Stimulated activated effector memory CD8-positive, alpha-beta T cell treated with anti-CD3 and anti-CD28 coated beads, Interleukin-12 subunit alpha, Interleukin-12 subunit beta, amount 100 ng/mL, for 72 hours (primary cell): ENCODE measurements around the gene LONP1.
"Not testable (repeated sequence)": the region's sequence is repeated elsewhere in the genome, so short reads cannot be mapped to it uniquely, and the experiment has no call there.

ENCODE experiments used
- ATAC-seq: fragments of 150-1000 bp; cut with Tn5 transposase; 2 replicates; pipeline ENCODE4 v1.10.0; 2021
- DNase-seq, 2 donors: peaks; one replicate each; pipeline ENCODE4 v3.0.0; 2021 to 2022; ENCODE audit warnings: low spot score in 2 of 2
- H3K27ac Mint-ChIP-seq: one replicate; pipeline ENCODE4 v1.8.0; 2022; ENCODE audit warnings: mild to moderate bottlenecking, mixed read lengths
- H3K36me3 Mint-ChIP-seq: one replicate; pipeline ENCODE4 v1.8.0; 2022; ENCODE audit warnings: mild to moderate bottlenecking, mixed read lengths
- H3K4me1 Mint-ChIP-seq: one replicate; pipeline ENCODE4 v1.8.0; 2022; ENCODE audit warnings: mixed read lengths
- H3K4me3 Mint-ChIP-seq: one replicate; pipeline ENCODE4 v1.8.0; 2022; ENCODE audit warnings: mild to moderate bottlenecking, mixed read lengths
- H3K9me3 Mint-ChIP-seq: one replicate; pipeline ENCODE4 v1.8.0; 2022; ENCODE audit warnings: mixed read lengths

The LONP1 gene

GRCh38 chr19:5718579-5719273 lies 1.2 kb downstream of the LONP1 start:
- peak overlapping the region; percentile 90 for H3K4me3 Mint-ChIP-seq
- peak in 1 of 2 donors; percentile 81 for DNase-seq

DNA sequence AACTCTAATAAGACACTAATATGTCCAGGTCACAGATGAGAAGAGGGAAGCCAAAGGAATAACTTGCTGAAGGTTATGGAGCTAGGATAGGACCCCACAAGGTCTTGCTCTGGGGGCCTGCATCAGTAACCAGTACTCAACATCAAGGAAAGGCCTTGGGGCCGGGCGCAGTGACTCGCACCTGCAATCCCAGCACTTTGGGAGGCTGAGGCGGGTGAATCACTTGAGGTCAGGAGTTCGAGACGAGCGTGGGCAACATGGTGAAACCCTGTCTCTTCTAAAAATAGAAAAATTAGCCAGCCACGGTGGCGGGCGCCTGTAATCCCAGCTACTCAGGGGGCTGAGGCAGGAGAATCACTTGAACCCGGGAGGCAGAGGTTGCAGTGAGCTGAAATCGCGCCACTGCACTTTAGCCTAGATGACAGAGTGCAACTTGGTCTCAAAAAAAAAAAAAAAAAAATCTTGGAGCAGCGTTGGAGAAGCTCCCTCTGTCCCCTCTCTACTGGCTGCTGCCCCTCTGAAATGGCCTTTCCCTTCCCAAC lies 1.8 kb downstream of the LONP1 start:
- Mint-ChIP-seq H3K36me3 (peaks cover 84% of the 10 kb centered on the region), H3K4me3 (peak overlapping the region; percentile 90), H3K9me3 (no peaks in the 10 kb centered on the region), H3K4me1 (peaks cover 13% of the 10 kb centered on the region), H3K27ac (peak overlapping the region; percentile 98)
- DNase-seq (peak in 1 of 2 donors; percentile 70), ATAC-seq (peak; percentile 3)

More at GRCh38 chr19:5718579-5719273, 1.2 kb downstream of the LONP1 start:
- peak overlapping the region; percentile 98 for H3K27ac Mint-ChIP-seq
- no peaks in the 10 kb centered on the region for H3K9me3 Mint-ChIP-seq
- peak; percentile 68 for ATAC-seq
- H3K4me1 Mint-ChIP-seq, result peaks cover 13% of the 10 kb centered on the region
- peaks cover 77% of the 10 kb centered on the region for H3K36me3 Mint-ChIP-seq

- H3K4me3 Mint-ChIP-seq, result peak overlapping the region; percentile 90
- no peaks in the 10 kb centered on the region for H3K9me3 Mint-ChIP-seq
- peak overlapping the region; percentile 98 for H3K27ac Mint-ChIP-seq
- H3K36me3 Mint-ChIP-seq, result peaks cover 91% of the 10 kb centered on the region
- H3K4me1 Mint-ChIP-seq, result peaks cover 13% of the 10 kb centered on the region
- DNase-seq, result no peak
- ATAC-seq, result no peak
These were observed 2.6 kb downstream of the LONP1 start for GRCh38 chr19:5717215-5717935.

DNA sequence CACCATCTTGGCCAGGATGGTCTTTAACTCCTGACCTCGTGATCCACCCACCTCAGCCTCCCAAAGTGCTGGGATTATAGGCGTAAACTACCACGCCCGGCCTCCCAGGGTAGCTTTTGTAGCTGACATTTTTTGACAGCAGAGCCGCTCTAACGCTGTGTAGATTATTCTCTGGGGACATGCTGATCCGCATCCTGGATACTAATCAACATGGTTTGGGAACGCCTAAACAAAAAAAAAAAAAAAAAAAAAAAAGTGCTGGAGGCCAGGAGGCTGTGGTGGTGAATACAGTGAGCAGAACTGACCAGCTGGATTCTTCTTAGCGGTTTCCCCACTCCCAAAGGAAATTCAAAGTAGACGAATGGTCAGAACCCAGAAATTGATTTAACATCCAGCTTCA lies 5.1 kb downstream of the LONP1 start:
- Mint-ChIP-seq H3K4me3 (no peak overlapping the region), H3K36me3 (peaks cover 100% of the 10 kb centered on the region), H3K4me1 (peaks cover 13% of the 10 kb centered on the region), H3K27ac (no peak overlapping the region), H3K9me3 (no peaks in the 10 kb centered on the region)
- DNase-seq, result no peak
- ATAC-seq, result no peak

DNA sequence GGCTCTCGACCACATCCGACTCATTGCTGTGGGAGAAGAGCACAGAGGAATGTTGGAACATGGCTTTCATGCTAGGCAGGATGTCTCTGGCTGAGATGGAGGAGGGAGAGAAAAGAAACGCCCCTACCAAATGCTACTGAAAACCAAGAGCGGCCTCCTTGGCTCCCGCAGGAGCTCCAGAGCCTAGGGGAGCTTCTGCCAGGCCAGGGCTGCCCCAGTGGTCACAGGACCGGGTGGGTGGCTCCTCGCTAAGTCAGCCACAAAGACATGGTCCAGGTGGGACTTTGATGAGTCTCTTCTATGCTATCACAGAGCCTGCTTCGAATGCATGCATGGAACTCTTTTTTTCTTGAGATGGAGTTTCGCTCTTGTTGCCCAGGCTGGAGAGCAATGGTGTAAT lies 6.7 kb downstream of the LONP1 start:
- Mint-ChIP-seq H3K4me3 (no peak overlapping the region), H3K9me3 (no peaks in the 10 kb centered on the region), H3K27ac (no peak overlapping the region), H3K4me1 (peaks cover 13% of the 10 kb centered on the region), H3K36me3 (peaks cover 100% of the 10 kb centered on the region)
- no peak for ATAC-seq
- DNase-seq, result no peak

GRCh38 chr19:5711713-5712161 lies 8.2 kb downstream of the LONP1 start:
- peaks cover under 1% of the 10 kb centered on the region for H3K4me1 Mint-ChIP-seq
- DNase-seq, result no peak
- H3K36me3 Mint-ChIP-seq, result peaks cover 100% of the 10 kb centered on the region
- H3K27ac Mint-ChIP-seq, result no peak overlapping the region
- H3K9me3 Mint-ChIP-seq, result no peaks in the 10 kb centered on the region
- no peak overlapping the region for H3K4me3 Mint-ChIP-seq
- no peak for ATAC-seq

- no peak for DNase-seq
- Mint-ChIP-seq H3K4me3 (no peak overlapping the region), H3K36me3 (peaks cover 100% of the 10 kb centered on the region), H3K4me1 (no peaks in the 10 kb centered on the region), H3K27ac (no peak overlapping the region), H3K9me3 (no peaks in the 10 kb centered on the region)
- no peak for ATAC-seq
These were observed 8.9 kb downstream of the LONP1 start for GRCh38 chr19:5711025-5711424.

DNA sequence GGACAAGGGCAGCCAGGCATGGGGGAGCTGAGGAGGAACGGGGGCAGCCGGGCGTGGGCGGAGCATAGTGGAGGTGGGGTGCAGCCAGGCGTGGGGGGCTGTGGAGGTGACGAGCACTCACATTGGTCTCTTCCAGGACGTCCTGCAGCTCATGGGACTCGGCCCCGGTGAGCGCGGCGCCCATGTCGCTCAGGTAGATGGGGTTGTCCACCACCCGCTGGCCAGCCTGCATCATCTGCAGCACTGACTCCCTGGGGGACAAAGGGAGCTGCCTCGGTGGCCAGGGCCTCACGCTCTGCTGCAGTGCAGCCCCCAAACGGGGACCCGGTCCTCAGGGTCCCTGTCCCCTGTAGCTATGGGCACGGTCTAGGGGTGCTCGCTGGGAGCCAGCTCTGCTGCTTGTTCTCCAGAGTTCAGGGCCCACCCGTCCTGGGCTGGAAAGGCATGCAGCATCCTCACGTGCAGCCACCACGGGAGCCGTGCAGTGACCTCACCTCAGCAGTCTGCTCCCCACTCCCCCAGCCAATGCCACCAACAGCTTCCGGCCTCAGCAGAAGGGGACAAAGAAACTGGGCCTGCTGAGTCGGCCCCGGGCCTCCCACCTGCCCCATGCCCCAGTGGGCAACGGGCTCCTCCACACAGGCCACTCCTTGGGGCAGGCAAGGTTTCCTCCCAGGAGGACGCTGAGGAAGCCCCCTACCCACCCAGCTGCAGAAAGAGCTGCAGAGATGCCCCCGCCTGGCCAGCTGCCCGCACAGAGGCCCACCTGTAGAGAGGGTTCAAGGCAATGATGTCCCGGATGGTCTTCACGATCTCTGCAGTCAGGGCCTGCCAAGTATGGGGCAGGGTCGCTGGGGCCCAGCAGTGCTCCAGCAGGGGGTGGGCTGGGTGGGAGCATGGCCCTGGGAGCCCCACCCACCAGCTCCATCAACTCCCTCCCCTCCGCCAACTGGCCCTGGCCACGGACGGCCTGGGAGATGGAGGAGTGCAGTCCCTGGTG lies 12.1 kb downstream of the LONP1 start:
- no peak for DNase-seq
- ATAC-seq, result peak; percentile 23
- Mint-ChIP-seq H3K27ac (peak overlapping the region; percentile 61), H3K4me1 (peaks cover 5% of the 10 kb centered on the region), H3K4me3 (no peak overlapping the region), H3K36me3 (peaks cover 100% of the 10 kb centered on the region), H3K9me3 (no peaks in the 10 kb centered on the region)

DNA sequence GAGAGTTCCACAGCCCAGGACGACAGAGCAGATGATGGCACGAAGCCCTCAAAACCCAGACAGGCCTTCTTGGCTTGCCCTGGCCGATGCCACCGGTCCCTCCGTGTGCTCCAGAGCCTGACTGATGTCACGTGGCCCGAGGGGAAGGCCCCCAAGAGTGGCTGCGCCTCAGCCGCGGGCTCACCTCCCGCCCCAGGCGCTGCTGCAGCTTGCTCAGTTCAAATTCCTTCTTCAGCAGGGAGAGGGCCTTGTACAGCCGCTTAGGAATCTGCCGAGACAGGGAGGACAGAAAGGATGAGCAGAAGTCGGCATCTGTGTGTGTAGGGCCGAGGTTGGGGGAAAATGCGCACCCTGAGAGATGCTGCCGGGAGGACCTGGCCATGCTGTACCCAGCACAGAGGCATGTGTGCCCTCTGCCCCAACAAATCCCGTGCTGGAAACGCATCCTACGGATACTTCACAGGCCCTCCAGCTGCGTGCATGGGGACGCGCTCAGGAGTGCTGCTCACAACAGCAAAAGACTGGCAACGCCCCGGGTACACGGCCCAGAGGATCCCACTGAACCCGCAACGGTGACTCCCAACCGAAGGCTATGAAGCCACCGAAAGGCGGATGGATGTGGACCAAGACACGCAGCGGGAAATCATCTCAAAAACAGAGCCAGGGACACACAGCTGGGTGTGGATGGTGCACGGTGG lies 12.9 kb downstream of the LONP1 start:
- Mint-ChIP-seq H3K4me1 (peaks cover 5% of the 10 kb centered on the region), H3K9me3 (no peaks in the 10 kb centered on the region), H3K4me3 (no peak overlapping the region), H3K36me3 (peaks cover 100% of the 10 kb centered on the region), H3K27ac (peak overlapping the region; percentile 61)
- DNase-seq, result no peak
- no peak for ATAC-seq

DNA sequence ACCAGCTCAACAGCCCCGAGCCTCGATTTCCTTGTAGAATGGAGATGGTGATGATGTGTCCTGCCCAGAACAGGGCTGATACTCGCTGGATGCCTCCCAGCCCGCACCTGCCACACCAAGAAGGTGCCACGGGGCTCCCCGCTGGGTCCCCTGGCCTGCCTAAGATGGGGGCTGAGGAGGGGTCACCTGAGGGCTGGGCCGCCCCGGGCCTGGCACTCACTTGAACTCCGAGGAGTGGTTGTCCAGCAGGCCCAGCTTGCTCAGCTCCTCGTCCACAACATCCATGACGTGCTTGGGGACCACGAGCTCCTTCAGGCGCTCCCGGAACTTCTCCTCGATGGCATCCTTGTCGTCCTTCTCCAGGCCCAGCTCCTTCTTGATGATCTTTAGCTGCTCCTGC lies 14.4 kb downstream of the LONP1 start:
- Mint-ChIP-seq H3K27ac (no peak overlapping the region), H3K9me3 (no peaks in the 10 kb centered on the region), H3K36me3 (peaks cover 100% of the 10 kb centered on the region), H3K4me1 (peaks cover 5% of the 10 kb centered on the region), H3K4me3 (no peak overlapping the region)
- no peak for DNase-seq
- ATAC-seq, result no peak

DNA sequence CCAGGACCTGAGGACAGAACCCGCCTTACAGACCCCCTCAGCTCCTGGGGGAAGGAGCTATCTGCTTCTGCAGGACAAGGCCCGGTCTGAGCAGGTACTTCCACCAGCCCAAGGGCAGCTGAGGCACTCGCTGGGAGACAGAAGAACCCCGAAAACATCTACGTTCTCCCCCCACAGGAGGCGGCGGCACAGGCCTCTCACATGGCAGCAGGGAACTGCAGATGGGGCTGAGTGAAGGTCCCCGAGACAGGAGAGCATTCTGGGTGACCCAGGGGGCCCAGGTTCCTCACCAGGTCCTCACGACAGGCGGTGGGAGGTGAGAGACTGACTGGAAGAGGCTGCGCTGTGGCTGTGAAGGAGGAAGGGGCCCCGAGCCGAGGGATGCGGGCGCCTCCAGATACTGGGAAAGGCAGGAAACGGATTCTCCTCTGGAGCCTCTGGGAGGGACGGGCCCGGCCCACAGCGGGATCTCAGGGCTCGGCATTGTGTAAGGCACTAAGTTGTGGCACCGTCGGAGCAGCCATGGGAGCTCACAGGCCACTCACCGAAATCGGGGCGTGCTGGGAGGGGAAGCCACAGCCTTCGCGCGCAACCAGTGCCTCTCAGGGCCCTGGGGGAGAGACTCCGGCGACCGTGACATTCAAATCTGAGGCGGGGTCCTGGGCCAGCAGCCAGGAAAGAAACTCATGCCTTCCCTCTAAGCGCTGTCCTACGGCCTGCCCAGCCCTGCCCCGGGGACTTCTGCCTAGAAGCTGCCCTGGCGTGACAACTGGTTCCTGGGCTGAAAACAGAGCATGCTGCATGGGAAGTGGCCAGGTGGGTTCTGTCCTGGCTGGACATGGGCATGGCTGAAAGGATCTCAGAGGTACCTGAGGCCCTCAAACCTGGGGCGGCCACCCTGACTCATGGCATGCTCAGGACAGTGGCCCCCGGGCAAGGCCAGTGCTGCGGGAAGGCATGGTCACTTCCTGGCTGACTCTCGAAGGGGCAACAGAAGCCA lies 15.8 kb downstream of the LONP1 start:
- ATAC-seq, result no peak
- Mint-ChIP-seq H3K27ac (peak overlapping the region; percentile 90), H3K4me1 (peaks cover 5% of the 10 kb centered on the region), H3K9me3 (no peaks in the 10 kb centered on the region), H3K4me3 (no peak overlapping the region), H3K36me3 (peaks cover 100% of the 10 kb centered on the region)
- DNase-seq, result no peak

- H3K4me3 Mint-ChIP-seq, H3K9me3 Mint-ChIP-seq, ATAC-seq, H3K4me1 Mint-ChIP-seq, DNase-seq: not testable (repeated sequence)
- Mint-ChIP-seq H3K36me3 (peaks cover 100% of the 10 kb centered on the region), H3K27ac (peak overlapping the region; percentile 85)
These were observed 17.9 kb downstream of the LONP1 start for GRCh38 chr19:5702053-5702410.

DNA sequence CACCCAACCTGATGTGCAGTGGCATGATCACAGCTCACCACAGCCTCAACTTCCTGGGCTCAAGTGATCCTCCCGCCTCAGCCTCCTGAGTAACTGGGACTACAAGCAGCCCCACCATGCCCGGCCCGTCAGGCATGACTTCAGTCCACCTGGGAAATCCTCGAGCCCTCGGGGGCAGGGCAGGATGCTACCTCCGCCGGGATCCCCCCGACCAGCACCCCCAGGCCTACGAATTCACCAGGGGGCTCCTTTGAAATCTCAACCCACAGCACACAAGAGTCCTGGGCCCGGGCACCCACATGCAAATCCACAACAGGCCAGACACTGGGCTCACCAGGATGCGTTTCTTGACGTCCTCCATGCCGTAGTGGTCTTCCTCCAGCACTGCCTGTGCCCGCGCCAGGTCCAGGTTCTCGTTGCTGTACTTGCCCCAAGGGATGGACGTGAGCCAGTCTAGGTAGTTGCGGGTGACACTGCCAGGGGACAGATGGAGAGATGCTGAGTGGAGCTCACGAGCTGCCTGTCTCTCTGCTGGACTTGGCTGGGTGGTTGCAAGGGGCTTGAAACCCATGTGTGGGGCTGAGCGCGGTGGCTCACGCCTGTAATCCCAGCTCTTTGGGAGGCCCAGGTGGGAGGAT lies 19.4 kb downstream of the LONP1 start:
- Mint-ChIP-seq H3K27ac (peak overlapping the region; percentile 85), H3K9me3 (no peaks in the 10 kb centered on the region), H3K4me1 (peaks cover 13% of the 10 kb centered on the region), H3K36me3 (peaks cover 100% of the 10 kb centered on the region), H3K4me3 (no peak overlapping the region)
- ATAC-seq, result no peak
- no peak for DNase-seq
